Forelimb muscle (tissue), 1 donor: ENCODE data around the gene TBC1D22A. TPM values are rescaled to one million over a fixed set of nuclear protein-coding genes. Genes with fewer than 3 reads are reported as not detected.
A peak's percentile ranks its signal among the peaks of the same experiment; 100 is the strongest.
"Not testable (repeated sequence)": the region's sequence is repeated elsewhere in the genome, so short reads cannot be mapped to it uniquely, and the experiment has no call there.

ENCODE experiments used
- DNase-seq: peaks from one replicate; pipeline ENCODE4 v3.0.0-alpha.2; 2013; ENCODE audit warnings: low read depth
- polyA plus RNA-seq: library from polyadenylated mRNA; unstranded; fragments of 120-200 nt; gene quantifications from one replicate; pipeline ENCODE4 v1.2.1, GENCODE V29; 2013; ENCODE audit not compliant: insufficient read length

Gene TBC1D22A
- polyA plus RNA-seq, 1 donor, result 14.2 TPM

- DNase-seq, result no peak
Measured at GRCh38 chr22:47168441-47168840, 406.0 kb downstream of the TBC1D22A start.

- no peak for DNase-seq
Measured at GRCh38 chr22:47168900-47169800, 406.7 kb downstream of the TBC1D22A start.

GRCh38 chr22:47169801-47170140 lies 407.3 kb downstream of the TBC1D22A start:
- DNase-seq, result no peak

- DNase-seq, result not testable (repeated sequence)
Measured at GRCh38 chr22:47170511-47171440, 408.3 kb downstream of the TBC1D22A start.

DNA sequence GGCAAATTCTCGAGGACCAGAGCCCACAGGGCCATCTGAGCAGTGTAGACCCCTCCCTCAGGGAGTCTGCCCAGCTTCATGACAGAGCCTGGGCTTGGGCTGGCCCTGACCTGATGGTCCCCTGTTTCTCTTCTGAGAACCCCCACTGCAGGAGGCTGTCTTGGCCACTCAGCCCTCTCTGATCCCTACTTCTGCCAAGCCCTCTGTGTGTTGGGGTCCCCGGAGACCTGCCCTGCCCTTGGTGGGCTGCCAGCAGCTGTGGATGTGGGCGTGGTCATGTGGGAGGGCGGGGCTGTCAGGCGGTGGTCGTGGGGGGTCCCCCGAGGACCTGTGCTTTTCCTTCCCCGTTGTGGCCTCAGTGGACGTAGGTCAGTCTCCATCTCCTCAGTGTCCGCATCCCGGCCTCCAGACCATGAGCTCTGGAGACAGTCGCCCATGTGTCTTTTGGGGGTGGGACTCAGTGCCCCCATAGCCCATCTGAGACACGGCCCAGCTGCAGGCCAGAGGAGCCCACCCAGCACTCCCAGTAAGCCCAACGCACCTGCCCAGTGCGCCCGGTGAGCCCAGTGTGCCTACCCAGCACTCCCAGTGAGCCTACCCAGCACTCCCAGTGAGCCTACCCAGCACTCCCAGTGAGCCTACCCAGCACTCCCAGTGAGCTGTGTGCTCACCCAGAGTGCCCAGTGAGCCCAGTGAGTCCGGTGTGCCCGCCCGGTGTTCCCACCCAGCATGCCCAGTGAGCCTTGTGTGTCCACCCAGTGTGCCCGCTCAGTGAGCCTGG lies 409.2 kb downstream of the TBC1D22A start:
- no peak for DNase-seq

DNA sequence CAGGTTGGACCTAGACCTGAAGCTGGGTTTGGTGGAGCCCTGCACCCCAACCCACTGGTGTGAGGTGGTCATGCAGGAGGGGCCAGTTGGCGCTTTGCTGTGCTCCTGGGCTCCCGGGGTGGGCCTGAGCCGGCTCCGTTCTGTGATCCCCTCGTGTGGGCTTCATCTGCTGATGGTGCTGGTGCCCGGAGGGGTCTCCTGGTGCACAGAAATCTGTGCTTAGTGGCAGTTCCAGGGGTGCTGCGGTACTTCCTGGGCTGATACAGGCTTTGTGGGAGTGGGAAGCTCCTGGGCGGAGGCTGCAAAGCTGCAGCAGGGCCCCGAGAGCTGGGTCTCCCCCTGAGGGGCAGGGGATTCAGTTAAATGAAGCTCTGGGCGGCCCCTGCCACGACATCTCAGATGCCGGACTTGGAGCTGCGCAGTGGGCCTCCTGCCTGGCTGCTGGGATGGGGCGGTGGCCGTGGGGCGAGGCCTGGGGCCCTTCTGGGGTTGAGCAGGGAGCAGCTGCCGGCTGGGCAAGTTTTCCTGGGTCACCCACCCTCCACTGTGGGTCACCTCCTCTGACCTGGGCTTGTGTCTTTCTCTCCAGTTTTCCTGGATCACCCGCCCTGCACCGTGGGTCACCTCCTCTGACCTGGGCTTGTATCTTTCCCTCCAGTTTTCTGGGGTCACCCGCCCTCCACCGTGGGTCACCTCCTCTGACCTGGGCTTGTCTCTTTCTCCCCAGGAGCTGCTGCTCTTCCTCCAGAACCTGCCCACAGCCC lies 410.5 kb downstream of the TBC1D22A start:
- DNase-seq, result no peak

DNA sequence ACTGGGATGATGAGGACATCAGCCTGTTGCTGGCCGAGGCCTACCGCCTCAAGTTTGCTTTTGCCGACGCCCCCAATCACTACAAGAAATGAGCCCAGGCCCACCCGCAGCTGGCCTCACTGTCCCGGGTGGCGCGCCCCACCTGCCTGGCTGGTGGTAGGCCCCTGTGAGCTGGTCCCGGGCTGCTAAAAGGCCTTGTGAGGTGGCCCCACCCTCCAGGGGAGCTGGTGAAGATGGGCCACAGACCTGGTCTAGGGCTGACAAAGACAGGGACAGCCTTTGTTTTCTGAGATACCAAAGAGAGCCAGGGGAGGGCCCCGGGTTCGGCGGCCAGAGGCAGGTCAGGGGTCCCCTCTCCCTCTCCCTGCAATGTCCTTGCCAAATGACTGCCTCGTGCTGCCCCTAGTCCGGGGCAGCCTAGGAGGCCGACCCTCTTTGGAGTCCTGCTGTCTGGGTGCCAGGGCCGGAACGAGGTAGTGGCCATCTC lies 411.1 kb downstream of the TBC1D22A start:
- no peak for DNase-seq

DNA sequence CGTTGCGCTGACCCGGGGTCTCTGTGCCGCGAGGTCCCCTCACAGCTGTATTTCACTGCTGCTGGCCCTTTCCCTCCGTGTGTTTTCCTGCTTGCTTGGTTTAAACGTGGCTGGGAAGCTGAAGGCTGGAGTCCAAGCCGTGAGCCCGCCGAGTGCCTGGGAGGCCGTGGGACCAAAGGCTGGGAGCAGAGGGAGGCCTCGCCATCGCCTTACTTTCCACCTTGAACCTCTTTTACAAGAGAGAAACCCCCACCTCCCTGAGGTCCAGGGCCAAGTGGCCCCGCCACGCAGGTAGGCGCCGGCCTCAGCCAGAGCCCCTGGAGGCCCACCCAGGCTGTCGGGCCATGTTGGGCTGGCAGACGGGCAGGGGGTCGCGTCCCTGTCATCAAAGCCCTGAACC lies 411.6 kb downstream of the TBC1D22A start:
- DNase-seq, result no peak

- no peak for DNase-seq
Measured at GRCh38 chr22:47174671-47175112, 412.2 kb downstream of the TBC1D22A start.

DNA sequence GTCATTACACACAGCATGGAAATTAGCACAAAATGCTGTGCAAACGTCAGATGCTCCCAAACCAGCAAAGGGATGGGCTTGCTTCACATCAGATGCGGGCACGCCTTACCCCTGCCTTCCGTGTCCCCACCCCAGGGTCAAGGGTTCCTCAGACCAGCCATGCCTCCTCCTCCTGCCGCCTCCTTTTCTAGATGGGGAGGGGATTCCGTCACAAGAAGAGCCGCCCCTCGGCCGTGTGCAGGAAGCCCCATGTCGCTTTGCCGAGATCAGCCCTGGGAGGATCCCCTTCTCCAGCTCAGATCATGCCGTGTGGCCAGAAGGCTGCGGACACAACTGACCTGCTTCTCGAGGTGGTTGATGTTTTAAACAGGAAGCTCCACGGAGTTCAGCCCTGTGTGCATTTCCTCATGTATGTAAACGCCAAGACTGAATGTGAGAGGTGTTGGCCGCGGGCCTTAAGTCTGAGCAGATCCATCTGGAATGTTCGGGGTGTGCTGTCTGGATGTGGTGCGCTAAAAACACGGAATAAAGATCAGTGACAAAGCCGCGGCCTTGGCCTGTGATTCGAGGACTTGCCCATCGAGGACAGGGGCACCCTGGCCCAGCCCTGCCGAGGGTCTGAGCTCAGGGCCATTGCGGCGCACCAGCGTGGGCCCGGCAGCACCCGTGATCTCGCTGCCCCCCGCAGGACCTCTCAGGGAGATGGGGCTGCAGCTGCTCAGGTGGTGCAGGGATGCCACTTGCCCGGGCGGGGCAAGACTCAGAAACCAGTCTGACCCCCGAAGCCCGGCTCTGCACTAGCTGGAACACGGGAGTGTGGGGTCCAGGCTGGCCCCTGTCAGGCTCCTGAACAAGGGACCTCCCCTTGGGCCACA lies 412.9 kb downstream of the TBC1D22A start:
- DNase-seq, result peak; percentile 53

DNA sequence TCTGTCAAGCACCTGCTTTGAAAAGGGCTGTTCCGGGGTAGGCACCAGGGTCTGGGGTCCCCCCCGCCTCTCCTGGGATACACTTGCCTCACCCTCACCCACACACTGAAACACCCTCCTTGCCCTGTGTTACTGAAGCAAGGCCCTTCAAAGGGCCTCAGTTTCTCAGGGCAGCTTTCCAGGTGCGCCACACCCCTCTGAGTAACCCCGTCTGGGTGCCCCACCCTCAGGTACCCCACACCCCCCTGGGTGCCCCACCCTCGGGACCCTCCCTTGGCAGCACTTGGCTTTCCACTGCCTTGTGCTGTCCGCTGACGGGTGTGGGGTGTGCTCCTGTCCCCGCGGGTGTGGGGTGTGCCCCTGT lies 413.6 kb downstream of the TBC1D22A start:
- DNase-seq, result no peak

GRCh38 chr22:47176573-47177333 lies 414.3 kb downstream of the TBC1D22A start:
- DNase-seq, result no peak

- DNase-seq, result no peak
Measured at GRCh38 chr22:47177334-47177815, 414.9 kb downstream of the TBC1D22A start.

- no peak for DNase-seq
Measured at GRCh38 chr22:47178339-47178738, 415.9 kb downstream of the TBC1D22A start.

DNA sequence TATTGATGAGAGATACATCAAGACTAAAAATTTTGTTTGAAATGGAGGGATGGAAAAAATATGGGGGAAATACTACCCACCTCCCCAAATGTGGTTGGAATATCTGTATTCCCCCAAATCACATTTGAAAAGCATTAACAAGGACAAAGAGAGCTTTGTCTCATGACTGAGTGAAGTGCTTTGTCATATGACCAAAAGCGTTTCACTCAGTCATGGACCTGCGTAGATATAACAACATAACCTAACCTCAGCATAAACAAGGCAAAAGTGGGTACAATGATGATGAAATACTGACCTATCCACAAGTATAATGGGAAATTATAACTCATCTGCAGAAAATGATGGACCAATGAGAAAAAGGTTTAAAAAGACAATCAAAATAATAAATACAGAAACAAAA lies 418.3 kb downstream of the TBC1D22A start:
- no peak for DNase-seq

- no peak for DNase-seq
Measured at GRCh38 chr22:47187176-47187957, 424.9 kb downstream of the TBC1D22A start.

- DNase-seq, result no peak
Measured at GRCh38 chr22:47188261-47189055, 426.0 kb downstream of the TBC1D22A start.
